Measurements from ENCODE around the gene PPP2R2C.

- TF ChIP-seq VEZF1 (CRISPR knock-in tag; IDR thresholded peaks at IDR 0.05): no peak
- TF ChIP-seq CTCF (IDR thresholded peaks at IDR 0.05 in 2 of 3, conservative IDR thresholded peaks at IDR 0.05 in 1 of 3; ENCODE audit: insufficient read depth in 2 of 3, low read depth in 1 of 3, low read length in 3 of 3): no peak
Observed at GRCh38 chr4:6332669-6333050, 139.8 kb downstream of the PPP2R2C start.
